Stomach (tissue), 4 donors: ENCODE data around the gene FGF23.

Experiments used
- EP300 ChIP-seq: sonication (generic); formaldehyde crosslinking; IDR thresholded peaks from one replicate; pipeline ENCODE4 v1.6.1; 2017; ENCODE audit warnings: antibody characterized with exemption
- POLR2A ChIP-seq, 4 donors: fragments of 450-650 bp; IDR thresholded peaks; one replicate each; pipeline ENCODE4 v1.6.1; 2016; ENCODE audit warnings: antibody characterized with exemption in 4 of 4, control low read depth in 2 of 4, mild to moderate bottlenecking in 1 of 4, moderate library complexity in 1 of 4
- POLR2AphosphoS5 ChIP-seq, 3 donors: sonication (generic); formaldehyde crosslinking; IDR thresholded peaks; one replicate each; pipeline ENCODE4 v1.6.1; 2016; ENCODE audit warnings: antibody characterized with exemption in 3 of 3
- TF ChIP-seq, protein P1 (sequence below), 7 experiments: fragments of 450-650 bp in 4 of 7; fragments of 200-600 bp in 3 of 7; sonication (generic) in 3 of 7; IDR thresholded peaks; one replicate each; pipeline ENCODE4 v1.5.1; 2016 to 2019; ENCODE audit warnings: antibody characterized with exemption in 7 of 7, control low read depth in 2 of 7, mild to moderate bottlenecking in 1 of 7

DNA sequence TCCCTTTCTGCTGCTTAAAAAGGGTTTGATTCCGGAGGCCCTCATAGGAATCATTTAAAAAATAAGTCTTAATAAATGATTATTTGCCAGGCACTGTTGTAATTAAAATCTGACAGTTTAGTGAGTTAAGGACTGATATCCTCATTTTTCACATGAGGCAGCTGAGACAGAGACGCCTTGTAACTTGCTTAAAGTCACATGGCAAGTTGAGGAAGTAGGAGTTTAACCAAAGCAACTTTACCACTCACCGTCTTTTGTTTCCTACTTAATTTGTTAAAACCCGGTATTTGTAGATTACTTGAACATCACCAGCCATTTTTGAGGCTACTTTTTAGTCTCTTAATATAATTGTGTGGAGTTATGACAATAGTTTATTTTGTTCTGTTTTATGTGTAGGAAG, 56.1 kb downstream of the FGF23 start:
- TF ChIP-seq POLR2A (IDR thresholded peaks at IDR 0.05), result no peak
- TF ChIP-seq, protein P1, sequence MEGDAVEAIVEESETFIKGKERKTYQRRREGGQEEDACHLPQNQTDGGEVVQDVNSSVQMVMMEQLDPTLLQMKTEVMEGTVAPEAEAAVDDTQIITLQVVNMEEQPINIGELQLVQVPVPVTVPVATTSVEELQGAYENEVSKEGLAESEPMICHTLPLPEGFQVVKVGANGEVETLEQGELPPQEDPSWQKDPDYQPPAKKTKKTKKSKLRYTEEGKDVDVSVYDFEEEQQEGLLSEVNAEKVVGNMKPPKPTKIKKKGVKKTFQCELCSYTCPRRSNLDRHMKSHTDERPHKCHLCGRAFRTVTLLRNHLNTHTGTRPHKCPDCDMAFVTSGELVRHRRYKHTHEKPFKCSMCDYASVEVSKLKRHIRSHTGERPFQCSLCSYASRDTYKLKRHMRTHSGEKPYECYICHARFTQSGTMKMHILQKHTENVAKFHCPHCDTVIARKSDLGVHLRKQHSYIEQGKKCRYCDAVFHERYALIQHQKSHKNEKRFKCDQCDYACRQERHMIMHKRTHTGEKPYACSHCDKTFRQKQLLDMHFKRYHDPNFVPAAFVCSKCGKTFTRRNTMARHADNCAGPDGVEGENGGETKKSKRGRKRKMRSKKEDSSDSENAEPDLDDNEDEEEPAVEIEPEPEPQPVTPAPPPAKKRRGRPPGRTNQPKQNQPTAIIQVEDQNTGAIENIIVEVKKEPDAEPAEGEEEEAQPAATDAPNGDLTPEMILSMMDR (IDR thresholded peaks at IDR 0.05), result no peak
- no peak for TF ChIP-seq EP300
- no peak for TF ChIP-seq POLR2AphosphoS5 (IDR thresholded peaks at IDR 0.05)
